Dedifferentiated amniotic fluid mesenchymal stem cell (primary cell): ENCODE measurements around the gene CARMIL1.

Experiments
- DNase-seq: peaks from one replicate; pipeline ENCODE4 v3.0.0-alpha.2; 2016; ENCODE audit errors: extremely low spot score

CARMIL1 gene

GRCh38 chr6:25405442-25405841 is 126.3 kb downstream of the CARMIL1 start:
- no peak for DNase-seq

GRCh38 chr6:25407431-25407830 is 128.3 kb downstream of the CARMIL1 start:
- DNase-seq: no peak

- no peak for DNase-seq
Measured at GRCh38 chr6:25410102-25410501, 130.9 kb downstream of the CARMIL1 start.

- DNase-seq: no peak
Measured at GRCh38 chr6:25411316-25411950, 132.3 kb downstream of the CARMIL1 start.

- DNase-seq: no peak
Measured at GRCh38 chr6:25413207-25413905, 134.2 kb downstream of the CARMIL1 start.

GRCh38 chr6:25414168-25414567 is 135.0 kb downstream of the CARMIL1 start:
- no peak for DNase-seq

GRCh38 chr6:25414755-25415154 is 135.6 kb downstream of the CARMIL1 start:
- DNase-seq: no peak

- DNase-seq: no peak
Measured at GRCh38 chr6:25415274-25415673, 136.1 kb downstream of the CARMIL1 start.

GRCh38 chr6:25415701-25416100 is 136.5 kb downstream of the CARMIL1 start:
- no peak for DNase-seq

GRCh38 chr6:25417046-25417605 is 138.0 kb downstream of the CARMIL1 start:
- DNase-seq: no peak

GRCh38 chr6:25418454-25419052 is 139.4 kb downstream of the CARMIL1 start:
- no peak for DNase-seq

GRCh38 chr6:25419879-25420278 is 140.7 kb downstream of the CARMIL1 start:
- no peak for DNase-seq

GRCh38 chr6:25423358-25423757 is 144.2 kb downstream of the CARMIL1 start:
- no peak for DNase-seq

- no peak for DNase-seq
Measured at GRCh38 chr6:25424303-25424702, 145.1 kb downstream of the CARMIL1 start.

GRCh38 chr6:25427549-25427948 is 148.4 kb downstream of the CARMIL1 start:
- DNase-seq: no peak

GRCh38 chr6:25428758-25429317 is 149.7 kb downstream of the CARMIL1 start:
- no peak for DNase-seq

- DNase-seq: no peak
Measured at GRCh38 chr6:25431306-25431974, 152.3 kb downstream of the CARMIL1 start.

- no peak for DNase-seq
Measured at GRCh38 chr6:25431975-25432307, 152.8 kb downstream of the CARMIL1 start.

- DNase-seq: no peak
Measured at GRCh38 chr6:25434921-25435320, 155.7 kb downstream of the CARMIL1 start.

- no peak for DNase-seq
Measured at GRCh38 chr6:25435416-25435985, 156.3 kb downstream of the CARMIL1 start.

GRCh38 chr6:25436760-25437159 is 157.6 kb downstream of the CARMIL1 start:
- DNase-seq: no peak

- DNase-seq: no peak
Measured at GRCh38 chr6:25439368-25439767, 160.2 kb downstream of the CARMIL1 start.
